ENCODE measurements around the gene TMEM74B. TPM values are rescaled to one million over a fixed set of nuclear protein-coding genes. Genes with fewer than 3 reads are reported as not detected.
"Not testable (repeated sequence)": the region's sequence is repeated elsewhere in the genome, so short reads cannot be mapped to it uniquely, and the experiment has no call there.

Gene TMEM74B
- total RNA-seq, 2 experiments from 2014 or later, result 0.10 TPM; not detected in 1

- H3K36me3 Mint-ChIP-seq (ENCODE audit: low read depth), result peaks cover 57% of the 10 kb centered on the region
- H3K4me3 Mint-ChIP-seq, result no peak overlapping the region
- no peak for DNase-seq
- POLR2A ChIA-PET, result no interaction called here
- CTCF ChIA-PET, result no interaction called here
- no peak overlapping the region for H3K27ac Mint-ChIP-seq
- no peaks in the 10 kb centered on the region for H3K27me3 Mint-ChIP-seq
- no peaks in the 10 kb centered on the region for H3K4me1 Mint-ChIP-seq
- H3K9me3 Mint-ChIP-seq, result no peaks in the 10 kb centered on the region
These were observed 18.8 kb downstream of the TMEM74B start for GRCh38 chr20:1165941-1166340.

DNA sequence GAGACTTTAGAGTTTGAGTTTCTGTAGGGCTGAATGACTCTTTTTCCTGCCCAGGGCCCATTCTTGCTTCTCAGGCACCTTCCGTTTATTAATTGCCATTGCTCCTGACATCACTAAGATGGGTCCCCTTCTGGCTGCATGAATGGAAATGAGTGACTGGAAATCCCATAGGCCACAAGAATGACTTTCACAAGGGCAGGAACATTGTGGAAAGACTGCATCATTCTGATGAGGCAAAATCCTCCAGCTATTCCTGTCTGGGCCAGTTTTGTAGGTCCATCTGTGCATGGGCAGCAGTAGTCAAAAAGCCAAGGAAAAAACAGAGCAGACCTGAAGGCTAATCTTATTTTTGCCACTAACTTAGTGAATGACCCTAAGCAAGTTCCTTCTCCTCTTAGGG lies 19.3 kb downstream of the TMEM74B start:
- H3K4me1 Mint-ChIP-seq, result no peaks in the 10 kb centered on the region
- H3K36me3 Mint-ChIP-seq (ENCODE audit: low read depth), result peaks cover 58% of the 10 kb centered on the region
- ChIA-PET CTCF (no interaction called here), POLR2A (no interaction called here)
- H3K9me3 Mint-ChIP-seq, result no peaks in the 10 kb centered on the region
- no peaks in the 10 kb centered on the region for H3K27me3 Mint-ChIP-seq
- H3K4me3 Mint-ChIP-seq, result no peak overlapping the region
- DNase-seq, result no peak
- H3K27ac Mint-ChIP-seq, result no peak overlapping the region

DNA sequence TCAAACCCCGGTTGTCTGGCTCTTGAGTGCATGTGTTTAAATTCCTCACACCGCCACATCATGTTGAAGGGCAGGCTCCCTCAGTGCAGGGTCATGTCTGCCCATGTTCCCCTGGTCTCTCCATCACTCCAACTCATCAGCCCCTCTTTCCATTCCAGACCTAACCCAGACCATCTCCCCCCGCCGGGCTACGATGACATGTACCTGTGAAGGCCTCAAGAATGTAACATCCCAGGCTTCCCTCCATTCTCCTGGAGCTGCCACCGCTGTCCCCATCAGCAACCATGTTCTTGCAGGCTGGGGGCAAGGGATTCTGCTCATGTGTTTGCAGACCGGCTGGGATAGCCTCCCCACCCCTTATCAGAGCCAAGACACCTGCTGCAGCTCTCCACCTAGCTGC lies 19.9 kb downstream of the TMEM74B start:
- no peak for DNase-seq
- Mint-ChIP-seq H3K36me3 (ENCODE audit: low read depth) (peaks cover 52% of the 10 kb centered on the region), H3K27ac (no peak overlapping the region), H3K9me3 (no peaks in the 10 kb centered on the region), H3K4me3 (no peak overlapping the region), H3K27me3 (no peaks in the 10 kb centered on the region), H3K4me1 (no peaks in the 10 kb centered on the region)
- POLR2A ChIA-PET, result no interaction called here
- CTCF ChIA-PET, result no interaction called here

DNA sequence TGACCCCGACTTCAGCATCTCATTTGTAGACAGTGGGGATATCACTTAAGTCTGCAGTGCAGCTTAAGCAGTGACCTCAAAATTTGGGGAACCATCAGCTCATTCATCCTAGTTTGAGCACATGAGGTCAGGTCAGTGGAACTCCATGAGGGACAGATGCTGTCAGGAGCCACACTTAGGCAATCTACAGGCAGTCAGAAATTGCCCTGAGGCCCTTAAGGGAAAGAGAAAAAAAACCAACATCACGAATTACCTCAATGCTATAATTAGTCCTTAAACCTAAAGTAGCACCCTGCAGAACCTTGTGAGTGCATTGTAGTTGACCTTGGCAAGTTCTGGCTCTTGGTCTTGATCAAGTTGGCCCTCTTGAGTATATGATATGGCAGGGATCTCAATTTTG lies 21.1 kb downstream of the TMEM74B start:
- peaks cover 44% of the 10 kb centered on the region for H3K36me3 Mint-ChIP-seq (ENCODE audit: low read depth)
- no peak overlapping the region for H3K27ac Mint-ChIP-seq
- ChIA-PET CTCF (no interaction called here), POLR2A (no interaction called here)
- no peaks in the 10 kb centered on the region for H3K9me3 Mint-ChIP-seq
- H3K4me3 Mint-ChIP-seq, result no peak overlapping the region
- H3K4me1 Mint-ChIP-seq, result no peaks in the 10 kb centered on the region
- no peak for DNase-seq
- no peaks in the 10 kb centered on the region for H3K27me3 Mint-ChIP-seq

DNA sequence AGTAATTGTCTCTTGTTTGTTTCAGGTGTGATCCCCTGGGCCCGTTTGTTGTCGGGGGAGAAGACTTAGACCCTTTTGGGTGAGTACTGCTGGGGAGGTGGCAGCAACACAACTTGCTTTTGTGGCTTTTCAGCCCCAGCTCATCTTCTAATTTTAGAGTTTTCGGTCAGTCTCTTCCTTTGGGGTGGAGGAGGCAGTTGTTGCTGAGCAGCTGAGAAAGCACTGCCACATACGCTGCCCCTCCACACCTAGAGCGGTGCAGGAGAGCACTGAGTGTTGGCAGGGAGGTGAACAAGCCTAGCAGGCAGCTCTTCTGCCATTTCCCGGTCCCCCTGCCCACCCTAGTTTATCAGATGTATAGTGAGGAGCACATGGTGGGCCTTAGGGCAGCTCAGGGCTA lies 21.7 kb downstream of the TMEM74B start:
- POLR2A ChIA-PET, result no interaction called here
- CTCF ChIA-PET, result no interaction called here
- Mint-ChIP-seq H3K4me1 (no peaks in the 10 kb centered on the region), H3K4me3 (no peak overlapping the region), H3K27me3 (no peaks in the 10 kb centered on the region), H3K27ac (no peak overlapping the region), H3K9me3 (no peaks in the 10 kb centered on the region), H3K36me3 (ENCODE audit: low read depth) (peaks cover 39% of the 10 kb centered on the region)
- DNase-seq, result no peak

DNA sequence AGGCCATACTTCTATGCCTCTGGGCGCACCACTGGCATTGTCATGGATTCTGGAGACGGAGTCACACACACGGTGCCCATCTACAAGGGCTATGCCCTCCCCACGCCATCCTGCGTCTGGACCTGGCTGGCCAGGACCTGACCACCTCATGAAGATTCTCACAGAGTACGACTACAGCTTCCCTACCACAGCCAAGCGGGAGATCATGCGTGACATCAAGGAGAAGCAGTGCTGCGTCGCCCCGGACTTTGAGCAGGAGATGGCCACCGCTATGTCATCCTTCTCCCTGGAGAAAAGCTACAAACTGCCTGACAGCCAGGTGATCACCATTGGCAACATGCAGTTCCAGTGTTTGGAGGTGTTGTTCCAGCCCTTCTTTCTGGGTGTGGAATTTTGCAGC lies 23.8 kb downstream of the TMEM74B start:
- H3K27ac Mint-ChIP-seq, result no peak overlapping the region
- CTCF ChIA-PET, result interaction anchor here (0.5 to 1.0 kb wide), 2 partner anchors 11 to 140 kb away, joined by 3 to 5 read pairs; no protein-coding TSS in a partner anchor
- peaks cover 35% of the 10 kb centered on the region for H3K36me3 Mint-ChIP-seq (ENCODE audit: low read depth)
- POLR2A ChIA-PET, result no interaction called here
- DNase-seq, result no peak
- no peaks in the 10 kb centered on the region for H3K27me3 Mint-ChIP-seq
- no peaks in the 10 kb centered on the region for H3K9me3 Mint-ChIP-seq
- no peaks in the 10 kb centered on the region for H3K4me1 Mint-ChIP-seq
- no peak overlapping the region for H3K4me3 Mint-ChIP-seq

- H3K36me3 Mint-ChIP-seq (ENCODE audit: low read depth), result peaks cover 33% of the 10 kb centered on the region
- ChIA-PET POLR2A (no interaction called here), CTCF (interaction anchor here (1.0 kb wide), 1 partner anchor 11 kb away, joined by 5 read pairs; no protein-coding TSS in a partner anchor)
- no peak for DNase-seq
- no peaks in the 10 kb centered on the region for H3K4me1 Mint-ChIP-seq
- H3K27me3 Mint-ChIP-seq, result no peaks in the 10 kb centered on the region
- H3K4me3 Mint-ChIP-seq, result no peak overlapping the region
- no peak overlapping the region for H3K27ac Mint-ChIP-seq
- H3K9me3 Mint-ChIP-seq, result no peaks in the 10 kb centered on the region
These were observed 24.3 kb downstream of the TMEM74B start for GRCh38 chr20:1160496-1160895.

DNA sequence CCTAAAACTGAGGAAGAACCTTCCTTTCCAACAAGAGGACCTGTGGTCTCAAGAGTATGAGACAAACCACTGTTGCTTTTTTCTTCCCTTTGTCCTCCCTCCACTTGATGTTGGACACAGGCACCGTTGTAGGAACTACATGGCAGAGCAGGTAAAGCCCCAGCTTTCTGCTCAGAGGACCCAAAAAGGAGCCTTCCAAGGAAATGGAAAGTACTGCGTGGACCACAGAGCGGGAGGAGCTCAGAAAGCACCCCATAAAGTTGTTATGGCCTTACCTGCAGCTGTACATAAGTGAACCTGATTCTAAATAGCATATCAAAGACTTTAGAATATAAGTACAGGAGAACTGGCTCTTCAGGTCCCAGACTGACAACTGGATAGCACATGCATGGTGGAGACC lies 29.4 kb downstream of the TMEM74B start:
- ChIA-PET POLR2A (no interaction called here), CTCF (no interaction called here)
- H3K27me3 Mint-ChIP-seq, result no peaks in the 10 kb centered on the region
- no peak overlapping the region for H3K4me3 Mint-ChIP-seq
- DNase-seq, result no peak
- no peaks in the 10 kb centered on the region for H3K9me3 Mint-ChIP-seq
- H3K36me3 Mint-ChIP-seq (ENCODE audit: low read depth), result peaks cover 49% of the 10 kb centered on the region
- no peak overlapping the region for H3K27ac Mint-ChIP-seq
- H3K4me1 Mint-ChIP-seq, result peaks cover 7% of the 10 kb centered on the region

DNA sequence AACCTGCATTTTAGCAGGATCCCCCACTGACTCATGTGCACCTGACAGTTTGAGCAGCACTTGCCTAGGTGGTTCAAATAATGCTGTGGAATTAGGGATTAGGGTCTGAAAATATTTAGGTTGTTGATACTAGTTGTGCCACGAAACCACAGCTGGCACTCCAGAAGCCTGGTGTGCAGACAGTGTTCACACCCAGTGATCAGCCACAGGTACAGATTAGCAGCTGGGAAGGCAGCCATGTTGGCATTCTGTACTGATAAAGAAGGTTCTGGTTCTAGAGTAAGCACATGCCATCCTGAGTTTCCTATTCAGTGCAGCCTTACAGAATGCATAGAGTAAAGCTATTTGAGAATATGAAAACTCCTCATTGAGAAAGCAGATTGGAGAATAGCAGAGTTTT lies 30.1 kb downstream of the TMEM74B start:
- H3K4me3 Mint-ChIP-seq, result no peak overlapping the region
- H3K36me3 Mint-ChIP-seq (ENCODE audit: low read depth), result peaks cover 53% of the 10 kb centered on the region
- CTCF ChIA-PET, result interaction anchor here (0.6 kb wide), 1 partner anchor 22 kb away, joined by 3 read pairs; no protein-coding TSS in a partner anchor
- POLR2A ChIA-PET, result no interaction called here
- no peaks in the 10 kb centered on the region for H3K27me3 Mint-ChIP-seq
- no peak overlapping the region for H3K27ac Mint-ChIP-seq
- H3K9me3 Mint-ChIP-seq, result no peaks in the 10 kb centered on the region
- no peak for DNase-seq
- peaks cover 8% of the 10 kb centered on the region for H3K4me1 Mint-ChIP-seq

GRCh38 chr20:1154226-1154625 lies 30.6 kb downstream of the TMEM74B start:
- no peak for DNase-seq
- H3K4me1 Mint-ChIP-seq, result peaks cover 8% of the 10 kb centered on the region
- H3K4me3 Mint-ChIP-seq, result no peak overlapping the region
- POLR2A ChIA-PET, result no interaction called here
- CTCF ChIA-PET, result interaction anchor here (0.6 to 1.1 kb wide), 2 partner anchors 22 to 29 kb away, joined by 3 read pairs; no protein-coding TSS in a partner anchor
- no peak overlapping the region for H3K27ac Mint-ChIP-seq
- H3K36me3 Mint-ChIP-seq (ENCODE audit: low read depth), result peaks cover 56% of the 10 kb centered on the region
- no peaks in the 10 kb centered on the region for H3K27me3 Mint-ChIP-seq
- no peaks in the 10 kb centered on the region for H3K9me3 Mint-ChIP-seq

DNA sequence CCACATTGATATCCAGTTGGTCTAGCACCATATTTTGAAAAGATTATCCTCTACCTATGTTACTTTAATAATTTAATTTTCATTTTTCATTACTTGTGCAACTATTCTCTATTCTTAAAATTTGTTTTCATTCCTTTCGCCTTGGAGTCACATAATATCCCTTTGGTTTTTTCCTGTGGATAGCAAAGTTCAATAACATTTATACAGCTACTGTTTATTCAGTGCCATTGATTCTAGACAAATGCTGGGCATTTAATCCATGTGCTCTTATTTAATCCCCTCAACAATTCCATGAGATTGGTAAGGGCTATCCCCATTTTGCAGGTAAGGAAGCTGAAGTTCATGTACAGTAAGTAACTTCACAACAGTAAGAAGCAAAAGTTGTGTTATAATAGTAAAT lies 33.8 kb downstream of the TMEM74B start:
- no peak for DNase-seq
- no peaks in the 10 kb centered on the region for H3K27me3 Mint-ChIP-seq
- H3K4me1 Mint-ChIP-seq, result peaks cover 8% of the 10 kb centered on the region
- peaks cover 61% of the 10 kb centered on the region for H3K36me3 Mint-ChIP-seq (ENCODE audit: low read depth)
- POLR2A ChIA-PET, result no interaction called here
- no peak overlapping the region for H3K4me3 Mint-ChIP-seq
- no peaks in the 10 kb centered on the region for H3K9me3 Mint-ChIP-seq
- CTCF ChIA-PET, result interaction anchor here (1.8 kb wide), 1 partner anchor 27 kb away, joined by 4 read pairs; no protein-coding TSS in a partner anchor
- no peak overlapping the region for H3K27ac Mint-ChIP-seq

GRCh38 chr20:1150218-1150617 lies 34.6 kb downstream of the TMEM74B start:
- ChIA-PET CTCF (interaction anchor here (0.7 to 1.8 kb wide), 3 partner anchors 27 to 193 kb away, joined by 3 to 4 read pairs (median 4); no protein-coding TSS in a partner anchor), POLR2A (interaction anchor here (0.7 kb wide), 1 partner anchor 21 kb away, joined by 5 read pairs; no protein-coding TSS in a partner anchor)
- Mint-ChIP-seq H3K4me3 (no peak overlapping the region), H3K27ac (no peak overlapping the region), H3K4me1 (peaks cover 8% of the 10 kb centered on the region), H3K9me3 (no peaks in the 10 kb centered on the region), H3K36me3 (ENCODE audit: low read depth) (peaks cover 57% of the 10 kb centered on the region), H3K27me3 (no peaks in the 10 kb centered on the region)
- DNase-seq, result no peak

- H3K4me3 Mint-ChIP-seq, H3K27ac Mint-ChIP-seq, DNase-seq, H3K27me3 Mint-ChIP-seq, H3K4me1 Mint-ChIP-seq, H3K9me3 Mint-ChIP-seq, POLR2A ChIA-PET: not testable (repeated sequence)
- CTCF ChIA-PET, result interaction anchor here (0.7 to 1.8 kb wide), 3 partner anchors 28 to 193 kb away, joined by 3 to 4 read pairs (median 4); no protein-coding TSS in a partner anchor
- peaks cover 53% of the 10 kb centered on the region for H3K36me3 Mint-ChIP-seq (ENCODE audit: low read depth)
These were observed 35.0 kb downstream of the TMEM74B start for GRCh38 chr20:1149812-1150211.

DNA sequence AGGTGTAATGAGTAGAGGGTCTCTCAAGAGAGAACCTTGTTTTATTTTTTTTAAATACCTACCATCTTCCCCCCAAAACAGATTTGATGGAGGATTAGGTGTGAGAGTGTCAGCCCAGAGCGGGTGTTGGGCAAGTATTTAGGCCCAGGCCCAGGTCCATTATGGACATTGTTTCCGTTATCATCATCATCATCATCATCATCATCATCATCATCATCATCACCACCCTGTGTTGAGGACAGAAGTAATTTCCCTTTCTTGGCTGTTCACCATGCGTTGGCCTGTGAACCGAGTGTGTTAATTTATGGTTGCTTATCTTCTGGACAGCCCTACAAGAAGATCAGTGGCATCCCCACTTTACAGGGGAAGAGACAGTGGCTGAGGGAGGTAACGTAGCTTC lies 37.8 kb downstream of the TMEM74B start:
- Mint-ChIP-seq H3K9me3 (no peaks in the 10 kb centered on the region), H3K4me1 (peaks cover 4% of the 10 kb centered on the region), H3K27ac (no peak overlapping the region), H3K36me3 (ENCODE audit: low read depth) (peaks cover 48% of the 10 kb centered on the region), H3K4me3 (no peak overlapping the region), H3K27me3 (no peaks in the 10 kb centered on the region)
- DNase-seq, result no peak
- ChIA-PET POLR2A (no interaction called here), CTCF (interaction anchor here (0.6 kb wide), 1 partner anchor 1217 kb away, joined by 3 read pairs; no protein-coding TSS in a partner anchor)

Measured in activated CD4-positive, alpha-beta T cell treated with anti-CD3 and anti-CD28 coated beads, Interleukin-2, amount 10 ng/mL, durations not matched to agents 7 days and 5 days (primary cell).